ENCODE measurements around the gene PARP9.
"Not testable (repeated sequence)": the region's sequence is repeated elsewhere in the genome, so short reads cannot be mapped to it uniquely, and the experiment has no call there.

The PARP9 gene

GRCh38 chr3:122582390-122582789 lies 18.3 kb upstream of the PARP9 start:
- DNase-seq (no peak), ATAC-seq (no peak)
- H3K27ac Mint-ChIP-seq = no peak overlapping the region
- H3K9me3 Mint-ChIP-seq = peaks cover 17 to 30% of the 10 kb centered on the region in 2 donors
- no peaks in the 10 kb centered on the region for H3K27me3 Mint-ChIP-seq
- H3K4me1 Mint-ChIP-seq = peaks cover 45% of the 10 kb centered on the region
- H3K4me3 Mint-ChIP-seq = no peak overlapping the region

- Mint-ChIP-seq H3K4me3 (no peak overlapping the region), H3K27me3 (no peaks in the 10 kb centered on the region), H3K9me3 (peaks cover 17 to 30% of the 10 kb centered on the region in 2 donors), H3K27ac (no peak overlapping the region), H3K4me1 (peaks cover 47% of the 10 kb centered on the region)
- ATAC-seq = no peak
- DNase-seq = no peak
Observed at GRCh38 chr3:122581622-122582021, 17.5 kb upstream of the PARP9 start.

- Mint-ChIP-seq H3K4me3 (no peak overlapping the region), H3K9me3 (peaks cover 17 to 30% of the 10 kb centered on the region in 2 donors), H3K27ac (no peak overlapping the region), H3K4me1 (peaks cover 48% of the 10 kb centered on the region), H3K27me3 (no peaks in the 10 kb centered on the region)
- DNase-seq = no peak
- no peak for ATAC-seq
Observed at GRCh38 chr3:122580470-122580869, 16.4 kb upstream of the PARP9 start.

GRCh38 chr3:122578069-122578740 lies 14.1 kb upstream of the PARP9 start:
- H3K27ac Mint-ChIP-seq = peak overlapping the region; percentile 98 to 99
- no peak for ATAC-seq
- no peak for DNase-seq
- H3K27me3 Mint-ChIP-seq = no peaks in the 10 kb centered on the region
- peaks cover 17 to 21% of the 10 kb centered on the region in 2 donors for H3K9me3 Mint-ChIP-seq
- H3K4me1 Mint-ChIP-seq = peaks cover 45% of the 10 kb centered on the region
- peak overlapping the region; percentile 98 to 99 for H3K4me3 Mint-ChIP-seq

- Mint-ChIP-seq H3K27ac (peak within 1 kb of the TSS; percentile 98 to 99), H3K4me3 (peak within 1 kb of the TSS; percentile 98 to 99), H3K9me3 (peaks cover 12 to 16% of the 10 kb centered on the region in 2 donors), H3K4me1 (peaks cover 52% of the 10 kb centered on the region), H3K27me3 (no peaks in the 10 kb centered on the region)
- DNase-seq (peak; percentile 43 to 51), ATAC-seq (peak; percentile 61)
Observed at GRCh38 chr3:122577409-122578031, 13.4 kb upstream of the PARP9 start, which contains the start of gene PARP15. Gene PARP15, plus strand, starts transcription at chr3:122577650. Its CDS starts 18 bp downstream, at chr3:122577668.

- DNase-seq (peak in 1 of 2 donors; percentile 40), ATAC-seq (peak; percentile 85)
- H3K27me3 Mint-ChIP-seq = no peaks in the 10 kb centered on the region
- H3K9me3 Mint-ChIP-seq = peaks cover 4 to 5% of the 10 kb centered on the region in 2 donors
- H3K27ac Mint-ChIP-seq = peak overlapping the region in 1 of 2 donors; percentile 47
- peak overlapping the region; percentile 2 to 58 for H3K4me3 Mint-ChIP-seq
- peaks cover 60% of the 10 kb centered on the region for H3K4me1 Mint-ChIP-seq
Observed at GRCh38 chr3:122576174-122576940, 12.3 kb upstream of the PARP9 start.

GRCh38 chr3:122572940-122573412 lies 8.9 kb upstream of the PARP9 start:
- Mint-ChIP-seq H3K9me3 (no peaks in the 10 kb centered on the region), H3K4me1 (peaks cover 76% of the 10 kb centered on the region), H3K27me3 (no peaks in the 10 kb centered on the region), H3K4me3 (no peak overlapping the region), H3K27ac (peak overlapping the region in 1 of 2 donors; percentile 83)
- ATAC-seq (peak; percentile 44), DNase-seq (peak in 1 of 2 donors; percentile 8)

GRCh38 chr3:122568755-122569154 lies 4.7 kb upstream of the PARP9 start:
- peak overlapping the region; percentile 31 to 36 for H3K4me3 Mint-ChIP-seq
- peak overlapping the region in 1 of 2 donors; percentile 15 for H3K27ac Mint-ChIP-seq
- H3K9me3 Mint-ChIP-seq = no peaks in the 10 kb centered on the region
- peaks cover 77% of the 10 kb centered on the region for H3K4me1 Mint-ChIP-seq
- H3K27me3 Mint-ChIP-seq = no peaks in the 10 kb centered on the region
- ATAC-seq (no peak), DNase-seq (no peak)

GRCh38 chr3:122568131-122568530 lies 4.0 kb upstream of the PARP9 start:
- ATAC-seq = not testable (repeated sequence)

GRCh38 chr3:122563717-122564025 lies 429 bp downstream of the PARP9 start:
- Mint-ChIP-seq H3K4me3 (peak overlapping the region; percentile 89 to 92), H3K4me1 (peaks cover 78% of the 10 kb centered on the region), H3K9me3 (no peaks in the 10 kb centered on the region), H3K27ac (peak overlapping the region; percentile 98), H3K27me3 (no peaks in the 10 kb centered on the region)
- peak; percentile 5 for ATAC-seq
- peak; percentile 16 to 25 for DNase-seq

More at GRCh38 chr3:122568131-122568530, 4.0 kb upstream of the PARP9 start:
- not testable (repeated sequence) for H3K9me3 Mint-ChIP-seq, H3K27me3 Mint-ChIP-seq, DNase-seq, H3K27ac Mint-ChIP-seq
- peak overlapping the region; percentile 36 to 41 for H3K4me3 Mint-ChIP-seq
- peaks cover 77% of the 10 kb centered on the region for H3K4me1 Mint-ChIP-seq

- Mint-ChIP-seq H3K27ac (peak overlapping the region; percentile 98), H3K4me1 (peaks cover 72% of the 10 kb centered on the region), H3K9me3 (no peaks in the 10 kb centered on the region), H3K27me3 (no peaks in the 10 kb centered on the region), H3K4me3 (peak overlapping the region; percentile 89 to 92)
- no peak for DNase-seq
- ATAC-seq = no peak
Observed at GRCh38 chr3:122562923-122563716, 980 bp downstream of the PARP9 start.

GRCh38 chr3:122560680-122561079 lies 3.4 kb downstream of the PARP9 start:
- H3K4me3 Mint-ChIP-seq = no peak overlapping the region

GRCh38 chr3:122559906-122560305 lies 4.2 kb downstream of the PARP9 start:
- DNase-seq = no peak
- Mint-ChIP-seq H3K27me3 (no peaks in the 10 kb centered on the region), H3K9me3 (no peaks in the 10 kb centered on the region), H3K27ac (no peak overlapping the region), H3K4me1 (peaks cover 40% of the 10 kb centered on the region), H3K4me3 (no peak overlapping the region)
- ATAC-seq = no peak

More at GRCh38 chr3:122560680-122561079, 3.4 kb downstream of the PARP9 start:
- DNase-seq (peak; percentile 58 to 62), ATAC-seq (peak; percentile 42)
- Mint-ChIP-seq H3K27me3 (no peaks in the 10 kb centered on the region), H3K27ac (peak overlapping the region; percentile 29 to 50), H3K4me1 (peaks cover 48% of the 10 kb centered on the region), H3K9me3 (no peaks in the 10 kb centered on the region)

GRCh38 chr3:122558605-122559004 lies 5.5 kb downstream of the PARP9 start:
- Mint-ChIP-seq H3K27ac (no peak overlapping the region), H3K4me1 (peaks cover 34% of the 10 kb centered on the region), H3K4me3 (no peak overlapping the region), H3K9me3 (no peaks in the 10 kb centered on the region), H3K27me3 (no peaks in the 10 kb centered on the region)
- no peak for ATAC-seq
- DNase-seq = no peak

GRCh38 chr3:122557356-122557755 lies 6.7 kb downstream of the PARP9 start:
- Mint-ChIP-seq H3K4me3 (no peak overlapping the region), H3K9me3 (no peaks in the 10 kb centered on the region), H3K27ac (no peak overlapping the region), H3K27me3 (no peaks in the 10 kb centered on the region), H3K4me1 (peaks cover 28% of the 10 kb centered on the region)
- ATAC-seq = no peak
- DNase-seq = no peak
